GM03348 (cell line): ENCODE results near the gene TNFRSF25.

Experiments
- DNase-seq: peaks from one replicate; pipeline ENCODE4 v3.0.0; 2012; ENCODE audit warnings: low spot score

TNFRSF25 gene

DNA sequence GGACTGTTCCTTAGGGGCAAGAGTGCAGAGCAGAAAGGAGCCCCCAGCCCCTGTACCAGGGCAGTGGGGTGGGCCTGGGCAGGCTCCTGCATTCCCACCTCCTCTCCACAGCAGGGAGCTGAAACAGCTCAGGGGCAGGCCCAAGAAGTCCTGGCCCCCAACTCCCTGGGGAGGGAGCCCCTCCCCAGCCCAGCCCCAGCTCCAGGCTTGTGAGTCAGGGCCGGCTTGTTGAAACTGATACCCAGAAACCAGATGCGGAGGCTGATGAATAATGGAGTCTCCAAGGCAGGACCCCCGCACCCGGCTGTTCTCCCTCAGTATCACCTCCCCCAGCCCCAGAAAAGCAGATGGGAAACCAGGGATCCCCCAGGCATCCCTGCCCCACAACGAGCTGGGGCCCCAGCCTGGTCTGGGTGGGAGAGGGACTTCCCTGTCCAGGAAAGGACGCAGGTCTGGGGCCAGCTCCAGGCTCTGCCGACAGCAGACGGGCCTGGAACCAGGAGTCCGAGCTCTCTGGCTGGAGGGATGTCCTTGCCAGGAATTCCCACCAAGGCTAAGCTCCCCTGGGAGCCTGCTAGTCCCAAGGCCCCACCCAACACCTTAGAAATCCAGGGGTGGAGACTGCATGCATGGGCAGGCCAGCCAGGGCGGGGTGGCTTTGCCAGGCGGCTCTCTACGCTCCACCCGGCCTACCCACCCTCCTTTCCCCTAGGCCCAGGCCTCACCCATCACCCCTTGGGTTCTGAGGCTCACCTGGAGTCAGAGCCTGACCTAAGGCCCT, 22.8 kb upstream of the TNFRSF25 start:
- DNase-seq = no peak

DNA sequence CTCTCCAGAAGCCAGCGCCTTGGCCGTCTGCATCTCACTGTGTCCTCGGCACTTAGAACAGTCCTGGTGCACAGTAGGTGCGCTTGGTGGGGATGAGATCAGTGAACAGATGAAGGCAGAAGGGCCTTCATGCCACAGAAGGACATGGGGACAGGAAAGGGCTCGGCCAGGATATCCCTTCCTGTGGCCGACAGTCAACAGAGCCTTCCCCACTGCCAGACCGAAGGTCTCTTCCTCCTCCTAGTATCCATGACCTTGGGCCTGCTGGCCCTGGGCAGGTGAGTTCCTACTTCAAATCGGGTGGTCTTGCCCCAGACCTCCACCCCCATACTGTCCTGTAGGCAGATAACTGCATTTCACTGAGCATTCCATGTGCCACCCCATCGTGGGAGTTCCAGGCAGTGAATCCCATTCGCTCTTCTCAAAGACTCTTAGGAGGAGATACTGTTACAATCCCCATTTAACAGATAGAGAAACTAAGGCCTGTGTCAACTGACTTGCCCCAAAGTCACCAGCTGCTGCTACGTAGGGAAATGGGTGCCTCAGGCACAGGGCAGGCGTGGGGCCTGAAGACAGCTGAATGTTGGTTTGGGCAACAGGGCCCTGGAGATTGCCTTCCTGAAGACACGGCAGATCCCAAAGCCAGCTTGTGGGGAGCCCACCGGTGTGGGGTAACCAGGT, 22.0 kb upstream of the TNFRSF25 start:
- no peak for DNase-seq

DNA sequence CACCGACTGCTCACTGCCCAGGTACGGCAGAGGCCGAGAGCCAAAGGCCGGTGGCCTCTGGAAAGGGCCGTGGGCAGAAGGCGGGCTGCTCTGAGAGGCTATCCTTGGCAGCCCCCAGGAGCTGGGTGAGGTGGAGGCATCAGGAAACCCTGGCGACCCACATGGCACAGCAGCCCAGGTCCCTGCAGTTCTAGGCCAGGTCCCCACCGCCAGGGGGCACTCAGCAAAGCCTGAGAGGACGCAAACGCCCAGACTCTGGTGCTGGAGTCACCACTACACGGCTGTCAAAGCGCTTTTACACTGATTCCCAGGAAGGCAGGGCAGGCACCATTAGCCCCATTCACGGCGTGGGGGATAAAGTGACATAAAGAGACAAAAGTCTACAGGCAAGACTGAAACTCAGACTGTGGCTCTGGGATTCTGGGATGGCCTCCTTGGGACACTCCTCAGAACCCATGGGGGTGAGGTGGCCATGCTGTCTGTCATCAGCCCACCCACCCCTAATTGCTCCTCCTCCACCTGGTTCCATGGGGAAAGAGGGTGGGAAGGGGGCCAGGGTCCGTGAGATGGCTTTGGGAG, 20.5 kb upstream of the TNFRSF25 start:
- peak; percentile 93 for DNase-seq

DNA sequence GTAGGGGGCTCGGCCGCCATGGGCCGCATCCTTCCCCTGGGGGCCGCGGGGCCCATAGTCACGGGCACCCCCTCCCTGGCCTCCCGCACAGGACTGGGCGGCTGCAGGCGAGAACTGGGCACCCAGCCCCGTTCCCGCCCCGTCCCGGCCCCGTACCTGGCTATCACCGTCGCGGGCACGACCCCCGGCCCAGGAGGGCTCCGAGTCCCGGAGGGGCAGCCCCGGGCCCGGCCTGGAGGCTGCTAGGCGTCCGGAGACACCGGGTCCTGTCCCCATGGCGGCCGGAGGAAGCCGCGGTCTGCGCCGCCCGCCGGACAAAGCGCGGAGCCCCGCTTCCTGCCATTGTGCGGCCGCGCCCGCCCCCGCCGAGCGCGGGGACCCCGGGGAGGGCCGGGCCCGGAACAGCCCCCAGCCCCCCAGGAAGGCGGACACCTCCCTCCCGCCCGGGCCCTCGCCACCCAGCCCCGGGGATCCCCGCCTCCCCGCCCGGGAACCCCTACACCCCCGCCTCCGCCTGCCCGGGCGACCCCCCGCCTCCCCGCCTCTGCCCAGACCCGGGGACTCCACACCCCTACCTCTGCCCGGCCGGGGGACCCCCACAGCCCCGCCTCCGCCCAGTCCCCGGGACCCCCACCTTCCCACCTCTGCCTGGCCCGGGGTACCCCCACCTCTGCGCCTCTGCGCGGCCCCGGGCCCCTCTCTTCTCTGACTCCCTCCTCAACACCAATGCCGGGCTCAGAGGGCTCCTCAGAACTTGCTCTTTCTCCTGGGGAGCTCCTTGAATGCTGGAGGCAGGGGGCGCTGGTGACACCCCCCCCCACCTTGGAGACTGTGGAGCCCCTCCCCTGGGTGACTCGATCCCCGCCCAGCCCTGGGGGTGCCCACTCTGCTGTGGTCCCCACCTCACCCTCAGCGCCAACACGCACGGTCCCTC, 19.5 kb upstream of the TNFRSF25 start:
- peak; percentile 45 for DNase-seq

DNA sequence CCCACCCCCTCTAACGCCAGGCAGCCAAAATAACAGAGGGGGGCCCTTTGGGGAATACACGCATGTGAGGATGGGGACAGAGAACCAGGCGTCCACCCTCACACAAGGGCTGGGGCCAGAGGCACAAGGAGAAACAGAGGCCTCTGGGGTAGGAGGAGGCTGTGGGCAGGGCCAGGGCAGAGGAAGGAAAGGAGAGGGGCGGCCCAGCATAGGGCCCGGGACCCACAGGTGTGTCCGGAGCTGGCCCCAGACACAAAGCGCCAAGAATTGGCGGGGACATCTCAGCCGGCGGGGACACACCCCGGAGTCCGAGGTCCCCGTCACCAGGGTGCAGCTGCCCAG, 18.8 kb upstream of the TNFRSF25 start:
- no peak for DNase-seq

DNA sequence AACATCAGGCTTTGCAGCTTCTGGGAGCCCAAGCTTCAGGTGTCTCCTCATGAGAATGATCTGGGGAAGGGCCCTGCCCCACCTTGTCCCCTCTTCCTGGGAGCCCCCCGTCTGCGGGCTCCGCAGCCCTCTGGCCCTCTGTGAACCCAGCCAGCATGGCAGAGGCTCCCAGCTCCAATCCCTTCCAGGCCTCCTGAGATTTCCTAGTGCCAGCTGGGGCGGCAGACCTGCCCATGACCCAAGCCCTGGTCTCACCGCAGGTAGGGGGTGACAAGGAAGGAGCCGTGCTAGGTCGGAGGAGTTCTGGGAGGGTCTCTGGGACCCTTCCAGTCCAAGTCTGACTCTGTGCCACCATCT, 17.8 kb upstream of the TNFRSF25 start:
- DNase-seq = no peak

DNA sequence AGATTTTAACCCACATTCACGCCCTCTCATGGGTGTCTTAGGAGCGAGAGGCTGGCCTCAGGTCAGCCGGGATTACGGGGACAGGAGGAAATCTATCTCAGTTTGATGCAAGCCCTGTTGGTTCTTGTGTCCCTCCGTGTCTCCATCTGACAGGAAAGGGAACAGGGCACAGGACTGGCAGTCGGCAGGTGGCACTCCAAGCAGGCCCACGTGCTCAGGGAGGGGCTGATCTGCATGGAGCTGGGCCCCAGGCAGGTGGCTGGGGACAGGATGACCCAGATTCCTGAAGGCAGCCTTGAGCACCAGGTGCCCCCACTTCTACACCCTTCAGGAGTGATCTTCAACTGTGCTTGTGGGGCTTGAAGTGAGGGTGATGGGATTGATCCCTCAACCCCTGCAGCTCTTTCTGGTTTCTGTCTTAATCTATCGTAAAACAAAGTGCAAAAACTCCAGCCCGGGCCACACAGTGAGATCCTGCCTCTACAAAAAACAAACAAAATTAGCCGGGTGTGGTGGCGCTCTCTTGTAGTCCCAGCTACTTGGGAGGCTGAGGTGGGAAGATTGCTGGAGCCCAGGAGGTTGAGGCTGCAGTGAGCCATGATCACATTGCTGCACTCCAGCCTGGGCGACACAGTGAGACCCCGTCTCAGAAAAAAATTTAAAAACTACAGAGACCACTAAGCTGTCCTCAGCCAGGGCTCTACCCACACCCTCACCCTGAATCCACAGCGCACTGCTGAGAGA, 17.2 kb upstream of the TNFRSF25 start:
- no peak for DNase-seq

DNA sequence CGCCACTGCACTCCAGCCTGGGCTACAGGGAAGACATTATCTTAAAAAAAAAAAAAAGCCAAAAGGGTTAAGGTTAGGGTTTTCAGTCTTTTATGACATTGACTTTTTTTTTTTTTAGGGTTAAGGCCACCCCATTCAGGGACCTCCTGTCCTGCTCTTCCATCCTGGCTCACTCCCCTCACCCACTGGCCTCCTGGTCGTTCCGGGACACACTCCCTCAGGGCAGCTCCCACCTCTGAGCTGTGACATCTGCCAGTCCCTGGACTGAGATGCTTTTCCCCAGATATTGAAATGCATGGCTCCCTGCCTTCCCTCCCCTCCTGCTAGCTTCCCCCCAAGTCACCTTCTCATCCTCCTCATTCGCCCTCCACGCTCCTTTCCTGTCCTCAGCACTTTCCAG, 15.8 kb upstream of the TNFRSF25 start:
- no peak for DNase-seq

DNA sequence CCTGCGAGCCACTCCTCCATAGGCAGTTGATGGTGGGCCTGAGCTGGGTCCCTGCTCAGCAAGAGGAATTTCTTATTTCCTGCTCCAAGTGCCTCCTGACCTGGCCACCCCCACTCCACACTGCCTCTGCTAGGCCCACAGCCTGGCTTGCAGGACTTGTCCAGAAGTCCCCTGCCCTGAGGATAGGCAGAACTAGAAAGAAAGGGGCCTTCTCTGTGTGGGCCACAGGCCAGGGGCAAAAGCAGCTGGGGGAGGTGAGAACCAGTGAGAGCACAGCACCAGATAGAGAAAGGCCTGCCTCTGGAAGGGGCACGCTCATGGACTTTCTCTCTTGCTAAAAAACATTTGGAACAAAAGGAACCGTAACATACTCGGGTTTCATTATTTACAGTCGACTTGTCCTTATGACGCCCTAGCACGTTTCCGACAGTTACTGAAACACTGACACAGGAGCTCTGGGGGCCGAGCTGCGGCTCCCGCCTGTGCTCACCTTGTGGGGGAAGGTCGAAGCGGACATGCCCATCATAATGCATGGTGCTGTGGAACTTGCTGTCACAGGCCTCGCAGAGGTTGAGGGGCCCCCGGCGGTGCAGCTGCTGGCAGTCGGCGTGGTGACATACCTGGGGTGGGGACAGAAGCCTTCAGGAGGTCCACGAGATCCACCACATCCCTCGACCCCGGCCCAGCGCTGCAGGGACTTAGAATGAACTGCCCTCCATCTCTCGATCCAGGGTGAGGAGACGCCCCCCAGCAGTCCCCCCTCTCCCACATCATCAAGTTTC, 11.3 kb upstream of the TNFRSF25 start:
- DNase-seq = no peak

DNA sequence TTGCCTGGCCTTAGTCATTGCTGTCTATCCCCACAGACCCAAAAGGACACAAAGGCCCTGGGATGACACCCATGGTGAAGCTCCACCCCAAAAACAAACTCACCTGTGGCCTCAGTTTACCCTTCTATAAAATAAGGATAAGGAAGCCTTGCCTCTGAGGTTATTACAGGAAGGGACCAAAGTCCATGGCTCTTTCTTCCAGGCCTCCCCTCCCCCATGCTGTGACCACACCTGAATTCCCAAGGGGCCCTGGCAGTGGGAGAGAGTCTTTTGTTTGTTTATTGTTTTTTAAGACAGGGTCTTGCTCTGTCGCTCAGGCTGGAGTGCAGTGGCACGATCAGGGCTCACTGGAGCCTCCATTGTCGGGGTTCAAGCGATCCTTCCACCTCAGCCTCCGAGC, 10.5 kb upstream of the TNFRSF25 start:
- no peak for DNase-seq

DNA sequence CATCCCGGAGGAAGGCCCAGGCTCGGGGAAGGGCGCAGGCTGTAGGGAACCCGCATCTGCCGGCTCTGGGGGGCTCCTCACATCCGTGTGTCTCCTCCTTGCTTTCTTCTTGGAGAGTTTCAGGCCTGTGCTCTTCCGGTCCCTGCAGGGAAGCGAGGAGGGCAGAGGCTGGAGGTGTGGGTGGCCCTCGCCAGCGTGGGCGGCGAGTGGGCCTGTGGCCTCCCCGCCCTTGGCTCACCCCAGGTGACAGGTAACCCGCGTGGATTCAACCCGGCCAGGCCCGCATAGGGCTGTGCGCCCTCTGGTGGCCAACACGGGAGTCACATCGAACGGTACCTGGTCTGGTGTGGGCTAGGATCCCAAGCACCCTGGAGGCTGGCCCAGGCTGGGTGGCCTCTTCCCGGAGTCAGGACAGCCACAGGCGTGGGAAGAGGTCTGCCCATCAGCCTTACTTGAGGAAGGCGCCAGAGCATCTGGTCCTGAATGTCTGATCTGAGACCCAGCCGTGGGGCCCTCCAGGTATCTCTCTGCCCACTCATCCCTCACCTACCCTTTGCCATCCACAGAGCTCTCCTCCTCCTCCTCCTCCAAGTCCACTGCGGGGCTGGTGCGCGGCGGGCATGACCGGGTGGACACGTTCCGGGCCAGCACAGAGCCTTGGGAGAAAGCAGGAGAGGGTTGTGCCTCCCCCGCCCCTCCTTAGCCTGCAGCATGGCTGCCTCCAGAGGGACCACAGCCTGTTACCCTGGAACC, 9.6 kb upstream of the TNFRSF25 start:
- DNase-seq = peak; percentile 86

DNA sequence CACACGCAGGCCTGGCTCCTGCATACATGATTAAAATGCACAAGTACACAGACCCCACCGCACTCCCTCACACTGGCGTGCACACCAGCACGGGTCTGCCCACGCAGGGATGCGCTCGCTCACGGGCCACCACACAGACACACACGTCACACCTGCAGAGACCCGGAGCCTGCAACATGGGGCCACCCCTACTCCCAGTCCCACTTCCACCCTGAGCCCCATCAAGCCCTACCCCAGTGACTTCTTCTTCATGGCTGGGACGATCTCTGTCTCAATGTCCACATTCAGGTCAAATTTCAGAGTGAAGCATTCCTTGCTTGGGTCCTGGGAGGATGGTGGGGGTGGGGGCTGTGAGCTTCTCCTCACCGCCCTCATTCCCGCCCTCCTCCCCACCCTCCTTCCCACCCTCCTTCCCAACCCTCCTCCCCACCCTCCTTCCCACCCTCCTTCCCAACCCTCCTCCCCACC, 8.9 kb upstream of the TNFRSF25 start:
- no peak for DNase-seq

DNA sequence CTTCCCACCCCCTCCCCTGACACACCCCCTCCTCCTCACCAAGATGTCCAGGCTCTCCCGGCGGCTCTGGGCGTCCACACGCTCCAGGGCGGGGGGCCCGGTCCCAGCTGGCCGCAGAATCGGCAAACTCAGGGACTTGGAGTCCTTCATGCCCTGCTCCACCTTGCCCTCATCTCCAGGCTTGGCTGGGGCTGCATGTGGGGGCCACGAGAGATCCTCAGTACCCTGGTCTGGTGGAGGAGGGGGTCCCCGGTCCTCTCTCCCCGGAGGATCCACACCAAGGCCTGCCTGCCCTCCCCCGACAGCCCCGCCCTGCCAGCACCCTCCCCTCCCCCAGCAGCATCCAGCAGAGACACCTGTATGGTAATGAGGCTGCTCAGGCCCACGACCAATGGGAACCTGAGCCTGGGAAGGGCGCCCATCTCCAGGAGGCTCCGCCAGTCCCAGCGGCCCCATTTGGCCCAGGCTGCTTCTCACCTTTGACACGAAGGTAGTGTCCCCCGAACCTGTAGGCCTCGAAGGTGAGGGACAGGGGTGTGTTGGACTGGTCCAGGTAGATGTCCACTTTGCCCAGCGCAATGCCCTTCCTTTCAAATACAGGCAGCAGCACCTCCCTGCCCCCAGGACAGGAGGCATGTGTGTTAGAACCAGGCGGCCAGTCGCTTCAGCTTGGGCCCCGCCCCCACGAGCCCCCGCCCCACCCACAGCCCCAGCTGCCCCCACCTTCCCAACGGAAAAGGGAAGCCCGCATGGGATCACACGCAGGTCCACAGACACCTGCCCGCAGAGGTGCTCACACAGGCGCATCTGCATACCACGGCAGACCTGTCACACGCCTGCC, 8.2 kb upstream of the TNFRSF25 start:
- no peak for DNase-seq

DNA sequence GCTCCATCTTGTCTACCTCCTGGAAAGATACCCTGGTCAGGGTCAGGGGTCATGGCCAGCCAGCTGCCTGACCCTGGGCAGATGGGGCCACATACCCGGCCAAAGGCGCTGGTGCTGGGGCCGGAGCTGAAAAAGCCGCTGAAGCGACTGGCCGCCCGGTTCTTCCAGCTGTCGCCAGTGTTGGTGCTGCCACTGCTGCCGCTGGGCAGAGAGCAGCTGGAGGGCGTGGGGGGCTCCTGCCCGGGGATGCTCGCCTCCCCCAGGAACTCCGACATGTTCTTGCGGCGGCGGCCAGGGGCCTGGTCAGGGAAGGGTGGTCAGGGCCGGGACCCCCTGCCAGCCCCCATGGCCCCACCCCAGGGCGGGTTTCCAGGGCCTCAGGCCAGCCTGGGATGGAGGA, 7.2 kb upstream of the TNFRSF25 start:
- DNase-seq = no peak

DNA sequence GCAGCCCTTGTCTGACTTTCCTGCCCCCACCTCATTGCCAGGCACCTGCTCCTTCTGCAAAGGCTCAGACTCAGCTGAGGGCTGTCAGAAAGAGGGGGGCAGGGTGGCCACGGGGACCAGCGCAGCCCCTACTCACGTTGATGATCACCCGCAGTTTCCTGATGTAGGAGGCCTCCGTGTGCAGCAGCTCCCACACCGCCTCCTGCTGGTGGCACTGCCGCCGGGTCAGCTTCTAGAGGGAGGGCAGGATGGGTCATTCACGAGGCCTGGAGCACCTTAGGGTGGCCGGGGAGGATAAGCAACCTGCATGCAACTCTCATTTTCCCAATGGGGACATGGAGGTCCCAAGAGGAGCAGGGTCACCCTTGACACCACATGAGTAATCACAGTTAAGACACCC, 6.4 kb upstream of the TNFRSF25 start:
- DNase-seq = no peak

DNA sequence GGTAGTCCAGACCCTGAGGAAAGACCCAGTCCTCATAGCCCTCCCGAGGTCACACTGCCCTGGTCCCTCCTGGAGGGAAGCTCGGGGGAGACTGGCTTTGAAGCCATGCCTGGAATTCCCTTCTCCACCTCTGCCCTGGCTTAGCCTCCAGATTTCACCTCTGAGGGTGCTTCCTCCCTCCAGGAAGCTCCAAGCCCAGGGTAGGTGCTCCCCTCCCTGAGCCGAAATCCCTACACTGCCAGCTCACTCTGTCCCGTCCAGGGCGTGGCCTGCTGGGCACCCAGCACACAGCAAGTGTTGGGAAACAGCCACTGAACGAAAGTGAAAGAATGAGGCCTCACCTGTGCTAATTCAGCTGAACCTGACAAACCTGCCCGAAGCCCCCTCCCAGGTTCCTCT, 6.0 kb upstream of the TNFRSF25 start:
- no peak for DNase-seq

DNA sequence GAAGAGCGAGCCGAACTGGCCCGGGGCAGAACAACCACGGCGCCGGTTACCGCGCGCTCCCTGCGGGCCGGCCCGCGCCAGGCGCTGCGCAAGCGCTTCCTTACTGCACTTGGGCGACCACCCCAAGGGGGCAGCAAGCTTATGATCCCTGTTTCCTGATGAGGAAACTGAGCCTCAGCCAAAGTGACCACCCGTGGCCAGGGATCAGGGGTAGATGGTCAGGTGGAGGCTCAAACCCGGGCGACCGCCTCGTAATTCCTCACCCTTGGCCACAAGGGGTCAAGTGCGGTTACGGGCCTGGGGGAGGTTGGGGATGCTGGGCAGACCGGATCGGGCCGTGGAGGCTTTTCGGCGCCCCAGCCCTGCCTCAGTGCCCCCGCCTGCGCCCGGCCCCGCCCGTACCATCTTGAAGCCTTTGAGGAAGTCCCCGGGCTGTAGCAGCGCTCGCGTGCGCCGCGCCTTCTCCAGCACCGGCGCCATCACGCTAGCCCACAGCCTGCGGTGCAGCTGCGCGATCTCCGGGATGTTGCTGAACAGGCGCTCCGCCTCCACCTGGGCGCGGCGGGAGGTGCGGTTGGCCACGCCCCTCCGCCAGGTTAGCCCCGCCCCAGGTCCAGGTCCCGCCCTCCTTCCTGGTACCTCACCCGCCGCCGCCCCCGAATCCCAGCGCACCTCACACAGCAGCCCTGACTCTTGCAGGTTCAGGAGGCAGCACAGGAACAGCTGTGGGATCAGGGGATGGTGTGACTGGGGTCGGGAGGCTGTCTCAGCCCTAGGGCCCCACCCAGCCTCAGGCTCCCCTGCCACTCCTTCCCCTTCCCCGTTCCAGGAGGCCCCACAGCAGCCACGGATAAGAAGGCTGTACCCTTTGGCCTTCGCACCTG, 5.4 kb upstream of the TNFRSF25 start:
- DNase-seq = no peak
